Osteocyte (in vitro differentiated cells): ENCODE results near the gene IGSF21. TPM values are rescaled to one million over a fixed set of nuclear protein-coding genes. Genes with fewer than 3 reads are reported as not detected.

Source experiments
- DNase-seq: peaks from one replicate; pipeline ENCODE4 v3.0.0; 2021; ENCODE audit warnings: mixed read lengths; ENCODE audit not compliant: unreplicated experiment; ENCODE audit errors: extremely low spot score
- H3K27ac Mint-ChIP-seq: one replicate; pipeline ENCODE4 v1.8.0; 2021; ENCODE audit warnings: mild to moderate bottlenecking, mixed read lengths; ENCODE audit not compliant: unreplicated experiment
- H3K27me3 Mint-ChIP-seq: one replicate; pipeline ENCODE4 v1.8.0; 2021; ENCODE audit warnings: mixed read lengths; ENCODE audit not compliant: unreplicated experiment
- H3K36me3 Mint-ChIP-seq: one replicate; pipeline ENCODE4 v1.8.0; 2021; ENCODE audit warnings: mixed read lengths; ENCODE audit not compliant: unreplicated experiment
- H3K4me1 Mint-ChIP-seq: one replicate; pipeline ENCODE4 v1.8.0; 2021; ENCODE audit warnings: mixed read lengths; ENCODE audit not compliant: unreplicated experiment
- H3K4me3 Mint-ChIP-seq: one replicate; pipeline ENCODE4 v1.8.0; 2021; ENCODE audit warnings: mild to moderate bottlenecking, moderate library complexity, mixed read lengths; ENCODE audit not compliant: unreplicated experiment
- H3K9me3 Mint-ChIP-seq: one replicate; pipeline ENCODE4 v1.8.0; 2021; ENCODE audit warnings: mixed read lengths; ENCODE audit not compliant: unreplicated experiment
- CTCF ChIP-seq: fragments of 200-600 bp; sonication (generic); IDR thresholded peaks from 2 replicates; pipeline ENCODE4 v1.5.0; 2021; ENCODE audit warnings: antibody characterized with exemption, mild to moderate bottlenecking, moderate library complexity
- total RNA-seq: library from RNA; stranded (reverse); gene quantifications from 2 replicates; pipeline ENCODE4 v1.2.1, GENCODE V29; 2021

IGSF21 gene
- total RNA-seq, 1 donor from 2014 or later = not detected

GRCh38 chr1:18118491-18118890, 10.9 kb downstream of the IGSF21 start:
- Mint-ChIP-seq H3K9me3 (no peaks in the 10 kb centered on the region), H3K27ac (no peak overlapping the region), H3K4me3 (no peak overlapping the region), H3K36me3 (no peaks in the 10 kb centered on the region), H3K4me1 (no peaks in the 10 kb centered on the region), H3K27me3 (no peaks in the 10 kb centered on the region)
- no peak for DNase-seq
- no peak for TF ChIP-seq CTCF

GRCh38 chr1:18119289-18119688, 11.7 kb downstream of the IGSF21 start:
- no peaks in the 10 kb centered on the region for H3K27me3 Mint-ChIP-seq

GRCh38 chr1:18119771-18120377, 12.3 kb downstream of the IGSF21 start:
- Mint-ChIP-seq H3K27ac (no peak overlapping the region), H3K27me3 (no peaks in the 10 kb centered on the region), H3K4me3 (no peak overlapping the region), H3K4me1 (no peaks in the 10 kb centered on the region), H3K36me3 (no peaks in the 10 kb centered on the region), H3K9me3 (no peaks in the 10 kb centered on the region)
- no peak for TF ChIP-seq CTCF
- no peak for DNase-seq

More at GRCh38 chr1:18119289-18119688, 11.7 kb downstream of the IGSF21 start:
- no peak for DNase-seq
- Mint-ChIP-seq H3K27ac (no peak overlapping the region), H3K9me3 (no peaks in the 10 kb centered on the region), H3K4me3 (no peak overlapping the region), H3K4me1 (no peaks in the 10 kb centered on the region), H3K36me3 (no peaks in the 10 kb centered on the region)
- no peak for TF ChIP-seq CTCF

- no peaks in the 10 kb centered on the region for H3K4me1 Mint-ChIP-seq
- H3K4me3 Mint-ChIP-seq = no peak overlapping the region
- no peak for TF ChIP-seq CTCF
- DNase-seq = no peak
- H3K27me3 Mint-ChIP-seq = no peaks in the 10 kb centered on the region
- H3K27ac Mint-ChIP-seq = no peak overlapping the region
- no peaks in the 10 kb centered on the region for H3K36me3 Mint-ChIP-seq
- H3K9me3 Mint-ChIP-seq = no peaks in the 10 kb centered on the region
Measured at GRCh38 chr1:18120638-18121037, 13.0 kb downstream of the IGSF21 start.

GRCh38 chr1:18121072-18121820, 13.6 kb downstream of the IGSF21 start:
- no peak for DNase-seq
- no peak for TF ChIP-seq CTCF
- Mint-ChIP-seq H3K27me3 (no peaks in the 10 kb centered on the region), H3K27ac (no peak overlapping the region), H3K36me3 (no peaks in the 10 kb centered on the region), H3K9me3 (no peaks in the 10 kb centered on the region), H3K4me1 (no peaks in the 10 kb centered on the region), H3K4me3 (no peak overlapping the region)
